Measurements from ENCODE around the gene VPS54.

DNA sequence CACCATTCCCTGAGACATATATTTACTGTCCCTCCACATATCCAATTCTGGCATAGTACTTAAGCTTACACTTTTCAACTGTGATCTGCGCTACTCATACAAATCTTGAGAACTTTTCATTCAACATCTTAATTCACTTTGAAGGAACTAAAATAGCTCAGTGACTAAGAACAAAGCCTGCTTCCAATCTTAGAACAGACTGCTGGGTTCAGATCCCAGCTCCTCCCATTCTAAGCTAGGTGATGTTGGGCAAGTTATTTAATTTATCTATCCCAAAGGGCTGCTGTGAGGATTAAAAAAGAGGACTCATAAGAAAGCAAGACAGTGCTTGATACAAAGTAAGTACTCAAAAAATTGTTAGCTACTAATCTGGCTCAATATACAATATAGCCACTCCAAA lies 119.6 kb downstream of the VPS54 start:
- TF ChIP-seq, protein P1, sequence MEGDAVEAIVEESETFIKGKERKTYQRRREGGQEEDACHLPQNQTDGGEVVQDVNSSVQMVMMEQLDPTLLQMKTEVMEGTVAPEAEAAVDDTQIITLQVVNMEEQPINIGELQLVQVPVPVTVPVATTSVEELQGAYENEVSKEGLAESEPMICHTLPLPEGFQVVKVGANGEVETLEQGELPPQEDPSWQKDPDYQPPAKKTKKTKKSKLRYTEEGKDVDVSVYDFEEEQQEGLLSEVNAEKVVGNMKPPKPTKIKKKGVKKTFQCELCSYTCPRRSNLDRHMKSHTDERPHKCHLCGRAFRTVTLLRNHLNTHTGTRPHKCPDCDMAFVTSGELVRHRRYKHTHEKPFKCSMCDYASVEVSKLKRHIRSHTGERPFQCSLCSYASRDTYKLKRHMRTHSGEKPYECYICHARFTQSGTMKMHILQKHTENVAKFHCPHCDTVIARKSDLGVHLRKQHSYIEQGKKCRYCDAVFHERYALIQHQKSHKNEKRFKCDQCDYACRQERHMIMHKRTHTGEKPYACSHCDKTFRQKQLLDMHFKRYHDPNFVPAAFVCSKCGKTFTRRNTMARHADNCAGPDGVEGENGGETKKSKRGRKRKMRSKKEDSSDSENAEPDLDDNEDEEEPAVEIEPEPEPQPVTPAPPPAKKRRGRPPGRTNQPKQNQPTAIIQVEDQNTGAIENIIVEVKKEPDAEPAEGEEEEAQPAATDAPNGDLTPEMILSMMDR (IDR thresholded peaks at IDR 0.05), result no peak
- TF ChIP-seq POLR2A (IDR thresholded peaks at IDR 0.05; ENCODE audit: low read depth) (no peak), POLR2AphosphoS5 (IDR thresholded peaks at IDR 0.05) (no peak)

All from esophagus muscularis mucosa (tissue), 3 donors.